Measurements from ENCODE around the gene PLEK.

DNA sequence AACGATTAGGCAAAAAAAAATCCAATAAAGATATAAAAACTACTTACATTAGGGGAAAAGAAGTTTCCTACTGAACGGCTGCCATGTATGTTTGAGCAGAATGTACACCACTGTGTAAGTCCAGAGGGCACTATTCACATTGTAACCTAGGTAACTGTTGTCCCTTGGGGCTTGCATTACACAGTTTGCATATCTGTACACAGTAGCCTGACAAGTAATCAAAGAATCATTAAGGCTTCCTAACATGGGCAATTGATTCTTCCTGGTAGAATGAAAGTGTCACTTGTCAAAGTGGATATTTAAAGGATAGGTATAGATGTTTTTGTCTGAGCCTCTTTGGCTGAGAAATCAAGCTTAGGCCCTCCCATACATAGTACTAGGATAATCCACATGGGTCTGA, 39.1 kb downstream of the PLEK start:
- TF ChIP-seq CTCF (IDR thresholded peaks at IDR 0.05; ENCODE audit: insufficient read depth, low read depth, low read length) (no peak), EZH2 (IDR thresholded peaks at IDR 0.05; ENCODE audit: insufficient read depth, low read length) (no peak)
